Endodermal cell (in vitro differentiated cells): ENCODE results near the gene FHOD1. TPM values are rescaled to one million over a fixed set of nuclear protein-coding genes. Genes with fewer than 3 reads are reported as not detected.

ENCODE experiments used
- DNase-seq: peaks from one replicate; pipeline ENCODE4 v3.0.0-alpha.2; 2017
- H3K27ac ChIP-seq: 2 replicates; pipeline ENCODE4 v1.5.1; 2013; ENCODE audit warnings: mild to moderate bottlenecking, low read depth, low read length, moderate library complexity
- H3K27me3 ChIP-seq: 2 replicates; pipeline ENCODE4 v1.6.1; 2013; ENCODE audit warnings: mild to moderate bottlenecking, low read length, moderate library complexity; ENCODE audit not compliant: insufficient read depth, control insufficient read depth, poor library complexity, severe bottlenecking
- H3K36me3 ChIP-seq: 2 replicates; pipeline ENCODE4 v1.7.0; 2013; ENCODE audit warnings: mild to moderate bottlenecking, low read length, moderate library complexity; ENCODE audit not compliant: control insufficient read depth, insufficient read depth
- H3K4me1 ChIP-seq: one replicate; pipeline ENCODE4 v1.7.0; 2013; ENCODE audit warnings: low read length; ENCODE audit not compliant: control insufficient read depth, insufficient read depth
- H3K4me3 ChIP-seq: 2 replicates; pipeline ENCODE4 v1.5.1; 2013; ENCODE audit warnings: mild to moderate bottlenecking, low read length, moderate library complexity
- H3K9ac ChIP-seq: 2 replicates; pipeline ENCODE4 v1.6.1; 2013; ENCODE audit warnings: mild to moderate bottlenecking, low read length, moderate library complexity; ENCODE audit not compliant: poor library complexity, severe bottlenecking; ENCODE audit errors: extremely low read depth
- H3K9me3 ChIP-seq: 2 replicates; pipeline ENCODE4 v1.6.1; 2013; ENCODE audit warnings: mild to moderate bottlenecking, low read length, moderate library complexity; ENCODE audit not compliant: control insufficient read depth
- H3K27ac Mint-ChIP-seq: 2 replicates; pipeline ENCODE4 v1.8.0; 2020; ENCODE audit warnings: mixed read lengths
- H3K27me3 Mint-ChIP-seq: 2 replicates; pipeline ENCODE4 v1.8.0; 2021; ENCODE audit warnings: mild to moderate bottlenecking, mixed read lengths; ENCODE audit not compliant: insufficient read depth
- H3K36me3 Mint-ChIP-seq: 2 replicates; pipeline ENCODE4 v1.8.0; 2020; ENCODE audit warnings: low read depth, mixed read lengths
- H3K4me1 Mint-ChIP-seq: 2 replicates; pipeline ENCODE4 v1.8.0; 2020; ENCODE audit warnings: mixed read lengths
- H3K4me3 Mint-ChIP-seq: 2 replicates; pipeline ENCODE4 v1.8.0; 2020; ENCODE audit warnings: mild to moderate bottlenecking, moderate library complexity, mixed read lengths
- H3K9me3 Mint-ChIP-seq: 2 replicates; pipeline ENCODE4 v1.8.0; 2020; ENCODE audit warnings: mild to moderate bottlenecking, mixed read lengths
- WGBS, 2 experiments: methylation state at CpG; one replicate each; pipeline versions ENCODE4 v1.1.5 to v1.1.7; 2013; ENCODE audit warnings: missing lambda C conversion rate in 2 of 2, mixed read lengths in 1 of 2; ENCODE audit not compliant: insufficient coverage in 1 of 2, insufficient read length in 1 of 2; 5-methylcytosine and 5-hydroxymethylcytosine counted together
- total RNA-seq, 2 donors: library from RNA; stranded (reverse); fragmentation: NEBNext Ultra II Directional in 1 of 2; extraction: Animal tissue kit (Norgen Biotek cat#: 25700) in 1 of 2; gene quantifications; 2 replicates in 1 of 2; 3 replicates in 1 of 2; pipeline ENCODE4 v1.2.1, GENCODE V29; 2021
- TF ChIP-seq, protein P1 (sequence below): fragments of 200-600 bp; sonication (generic); conservative IDR thresholded peaks from 2 replicates; pipeline ENCODE4 v1.5.0; 2021; ENCODE audit warnings: antibody characterized with exemption, mild to moderate bottlenecking

The FHOD1 gene
- total RNA-seq, 2 donors from 2014 or later, result 51.7 to 71.9 TPM

DNA sequence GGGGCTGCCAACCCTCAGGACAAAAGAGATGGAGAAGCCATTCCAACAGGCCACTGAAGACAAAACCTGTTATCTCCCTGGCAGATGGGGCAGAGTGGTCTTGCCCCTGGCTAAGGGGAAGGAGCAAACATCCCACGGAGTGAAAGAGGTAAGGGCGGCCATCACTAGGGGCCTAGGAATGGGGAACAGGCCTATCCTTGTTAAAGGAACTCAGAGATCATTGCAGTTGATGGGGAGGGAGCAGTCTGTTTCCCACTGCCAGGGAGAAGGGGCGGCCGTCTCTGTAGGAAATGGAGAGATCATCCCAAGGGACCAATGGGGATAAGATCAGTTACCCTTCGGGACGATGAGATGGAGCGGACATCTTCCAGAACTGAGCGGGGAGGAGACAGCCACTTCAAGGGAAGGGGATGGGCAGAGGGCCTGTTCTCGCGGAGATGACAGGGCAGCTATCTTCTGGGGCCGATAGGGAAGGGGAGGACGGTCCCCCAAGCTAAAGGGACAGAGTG lies 20.9 kb downstream of the FHOD1 start:
- no peak overlapping the region for H3K27ac Mint-ChIP-seq
- DNase-seq, result no peak

DNA sequence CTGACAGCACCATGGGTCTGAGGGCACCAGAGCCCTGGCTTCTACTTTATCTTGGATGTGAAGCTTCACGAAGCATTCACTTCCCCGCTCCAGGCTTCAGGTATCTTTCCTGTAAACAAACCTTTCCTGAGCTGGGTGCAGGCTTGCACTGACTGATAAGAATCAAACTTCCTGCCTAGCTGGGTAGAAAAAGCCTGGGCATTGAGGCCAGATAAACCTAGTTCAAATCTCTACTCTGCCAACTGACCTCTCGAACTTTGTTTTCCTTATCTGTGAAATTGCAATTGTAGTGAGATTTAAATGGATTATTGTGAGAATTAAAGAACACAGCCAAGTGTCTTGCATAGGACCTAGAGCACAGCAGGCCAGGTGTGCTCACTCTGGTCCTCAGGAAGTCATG lies 23.3 kb downstream of the FHOD1 start:
- TF ChIP-seq, protein P1, sequence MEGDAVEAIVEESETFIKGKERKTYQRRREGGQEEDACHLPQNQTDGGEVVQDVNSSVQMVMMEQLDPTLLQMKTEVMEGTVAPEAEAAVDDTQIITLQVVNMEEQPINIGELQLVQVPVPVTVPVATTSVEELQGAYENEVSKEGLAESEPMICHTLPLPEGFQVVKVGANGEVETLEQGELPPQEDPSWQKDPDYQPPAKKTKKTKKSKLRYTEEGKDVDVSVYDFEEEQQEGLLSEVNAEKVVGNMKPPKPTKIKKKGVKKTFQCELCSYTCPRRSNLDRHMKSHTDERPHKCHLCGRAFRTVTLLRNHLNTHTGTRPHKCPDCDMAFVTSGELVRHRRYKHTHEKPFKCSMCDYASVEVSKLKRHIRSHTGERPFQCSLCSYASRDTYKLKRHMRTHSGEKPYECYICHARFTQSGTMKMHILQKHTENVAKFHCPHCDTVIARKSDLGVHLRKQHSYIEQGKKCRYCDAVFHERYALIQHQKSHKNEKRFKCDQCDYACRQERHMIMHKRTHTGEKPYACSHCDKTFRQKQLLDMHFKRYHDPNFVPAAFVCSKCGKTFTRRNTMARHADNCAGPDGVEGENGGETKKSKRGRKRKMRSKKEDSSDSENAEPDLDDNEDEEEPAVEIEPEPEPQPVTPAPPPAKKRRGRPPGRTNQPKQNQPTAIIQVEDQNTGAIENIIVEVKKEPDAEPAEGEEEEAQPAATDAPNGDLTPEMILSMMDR, result no peak
- Mint-ChIP-seq H3K4me1 (peaks cover 27% of the 10 kb centered on the region), H3K27me3 (peaks cover 23% of the 10 kb centered on the region)

More for the DNA sequence above, 20.9 kb downstream of the FHOD1 start:
- Histone ChIP-seq H3K9me3 (no peaks in the 10 kb centered on the region), H3K36me3 (peaks cover 33% of the 10 kb centered on the region), H3K27me3 (no peaks in the 10 kb centered on the region), H3K9ac (no peak overlapping the region), H3K4me3 (peak overlapping the region; percentile 99), H3K27ac (no peak overlapping the region), H3K4me1 (peaks cover 3% of the 10 kb centered on the region)
- TF ChIP-seq, protein P1, result no peak
- Mint-ChIP-seq H3K9me3 (no peaks in the 10 kb centered on the region), H3K27me3 (peaks cover 9% of the 10 kb centered on the region), H3K36me3 (peaks cover 23% of the 10 kb centered on the region), H3K4me1 (peaks cover 27% of the 10 kb centered on the region), H3K4me3 (peak overlapping the region; percentile 96)
- WGBS, 2 experiments, result 16 to 27% methylated on average over 12 of the region's 12 CpGs

DNA sequence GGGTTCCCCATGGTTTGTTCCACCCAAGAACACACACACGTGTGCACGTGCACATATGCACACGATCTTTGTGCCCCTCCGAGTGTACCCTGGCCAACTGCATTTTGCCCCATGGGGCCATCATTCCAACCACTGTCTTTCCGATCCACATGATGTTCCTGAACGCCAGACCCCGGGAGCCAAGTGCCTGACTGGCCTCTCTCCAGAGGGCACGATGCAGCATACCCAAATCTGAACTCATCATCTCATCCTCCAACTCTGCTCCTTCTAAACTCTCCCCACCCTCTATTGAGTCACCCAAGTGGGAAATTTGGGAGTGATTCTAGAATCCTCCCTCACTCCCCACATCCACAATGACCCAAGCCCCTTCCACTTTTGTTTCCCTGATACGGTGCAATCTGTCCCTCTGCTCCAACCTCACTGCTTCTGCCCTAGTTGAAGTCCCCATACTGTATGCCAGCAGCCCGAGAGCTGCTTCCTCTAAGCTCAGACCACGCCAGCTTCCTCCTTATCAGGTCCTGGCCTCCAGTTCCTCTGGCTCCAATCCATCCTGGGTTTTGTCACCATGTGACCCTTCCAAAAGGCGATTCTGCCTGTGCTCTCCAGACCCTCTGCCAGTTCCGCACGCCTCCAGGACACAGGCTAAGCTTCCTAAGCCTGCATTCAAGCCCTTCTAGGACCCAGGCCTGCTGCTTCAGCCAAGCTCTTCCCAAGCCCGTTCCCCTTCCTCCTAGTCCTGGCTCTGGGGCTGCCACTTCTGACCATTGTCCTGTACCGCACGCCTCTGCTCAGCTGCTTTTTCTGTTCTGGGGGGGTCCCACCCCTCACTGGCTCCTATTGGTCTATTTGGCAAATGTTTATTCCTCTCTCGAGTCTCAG lies 30.4 kb downstream of the FHOD1 start:
- H3K9me3 Mint-ChIP-seq, result no peaks in the 10 kb centered on the region
- H3K4me3 ChIP-seq, result no peak overlapping the region
- no peak overlapping the region for H3K4me3 Mint-ChIP-seq
- H3K27me3 Mint-ChIP-seq, result peaks cover 61% of the 10 kb centered on the region
- H3K4me1 ChIP-seq, result no peaks in the 10 kb centered on the region
- no peak overlapping the region for H3K27ac ChIP-seq
- 90 to 95% methylated on average over 14 to 18 of the region's 18 CpGs for WGBS, 2 experiments
- no peaks in the 10 kb centered on the region for H3K36me3 Mint-ChIP-seq
- H3K4me1 Mint-ChIP-seq, result no peaks in the 10 kb centered on the region
- no peak overlapping the region for H3K27ac Mint-ChIP-seq
- DNase-seq, result no peak
- no peaks in the 10 kb centered on the region for H3K36me3 ChIP-seq
- H3K9ac ChIP-seq, result no peak overlapping the region
- no peaks in the 10 kb centered on the region for H3K9me3 ChIP-seq
- peaks cover 7% of the 10 kb centered on the region for H3K27me3 ChIP-seq
- TF ChIP-seq, protein P1, result no peak

More for the DNA sequence above, 23.3 kb downstream of the FHOD1 start:
- no peaks in the 10 kb centered on the region for H3K9me3 ChIP-seq
- Mint-ChIP-seq H3K36me3 (peaks cover under 1% of the 10 kb centered on the region), H3K27ac (no peak overlapping the region), H3K9me3 (no peaks in the 10 kb centered on the region), H3K4me3 (no peak overlapping the region)
- H3K36me3 ChIP-seq, result peaks cover 9% of the 10 kb centered on the region
- WGBS, 2 experiments, result 78 to 92% methylated on average over 2 to 3 of the region's 3 CpGs
- H3K4me1 ChIP-seq, result peaks cover 3% of the 10 kb centered on the region
- no peaks in the 10 kb centered on the region for H3K27me3 ChIP-seq
- DNase-seq, result no peak
- no peak overlapping the region for H3K4me3 ChIP-seq
- H3K27ac ChIP-seq, result no peak overlapping the region
- H3K9ac ChIP-seq, result no peak overlapping the region
